HG02763 (cell line): ENCODE results near the gene USP12.

Experiments used
- ATAC-seq: cut with Tn5 transposase; IDR thresholded peaks from one replicate; pipeline ENCODE4 v1.9.1; 2021; ENCODE audit warnings: mild to moderate bottlenecking, moderate library complexity; ENCODE audit not compliant: unreplicated experiment

USP12 gene

DNA sequence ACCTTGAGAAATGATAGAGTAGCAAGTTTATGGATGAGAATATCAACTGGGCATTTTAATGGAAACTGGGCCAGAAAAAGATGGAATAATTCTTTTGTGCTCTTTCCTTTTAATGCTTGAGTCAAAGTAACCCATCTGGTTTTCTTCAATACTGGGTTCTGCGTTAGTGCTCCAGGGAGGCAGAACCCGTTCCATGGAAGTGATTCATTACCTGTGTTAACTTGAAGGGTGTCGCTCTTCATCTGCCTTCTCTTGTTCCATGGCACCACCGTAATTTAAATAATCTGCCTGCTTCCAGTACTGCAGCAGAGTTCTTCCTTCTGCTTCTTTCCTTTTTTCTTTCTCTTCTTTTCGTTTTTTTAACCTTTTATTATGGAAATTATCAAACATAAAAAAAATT, 14.7 kb upstream of the USP12 start:
- ATAC-seq: no peak

DNA sequence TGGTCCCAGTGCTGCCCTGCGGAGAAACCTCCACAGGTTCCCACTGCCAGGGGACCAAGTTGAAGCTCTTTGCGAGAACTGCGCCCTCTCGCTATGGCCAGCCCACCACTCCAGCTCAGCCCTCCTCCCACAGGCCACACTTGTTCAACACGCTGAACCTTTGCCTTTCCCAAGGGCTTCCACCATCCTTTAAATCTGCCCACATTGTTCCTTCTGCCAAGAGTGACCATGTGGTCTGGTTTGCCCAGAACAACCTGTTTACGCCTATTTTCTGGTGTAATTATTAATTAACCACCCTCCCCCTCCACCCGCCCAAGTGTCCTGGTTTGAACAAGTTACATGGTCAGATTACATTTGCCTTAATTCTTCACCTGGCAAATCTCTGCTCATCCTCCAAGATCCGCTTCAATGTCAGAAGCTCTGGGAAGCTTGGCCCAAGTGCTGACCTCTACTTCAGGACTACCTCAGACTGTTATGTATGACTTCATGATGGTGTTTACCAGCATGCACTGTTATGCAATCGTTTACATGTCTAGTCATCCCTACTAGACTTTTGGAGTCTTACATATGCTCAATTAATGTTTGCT, 12.0 kb upstream of the USP12 start:
- ATAC-seq: no peak

DNA sequence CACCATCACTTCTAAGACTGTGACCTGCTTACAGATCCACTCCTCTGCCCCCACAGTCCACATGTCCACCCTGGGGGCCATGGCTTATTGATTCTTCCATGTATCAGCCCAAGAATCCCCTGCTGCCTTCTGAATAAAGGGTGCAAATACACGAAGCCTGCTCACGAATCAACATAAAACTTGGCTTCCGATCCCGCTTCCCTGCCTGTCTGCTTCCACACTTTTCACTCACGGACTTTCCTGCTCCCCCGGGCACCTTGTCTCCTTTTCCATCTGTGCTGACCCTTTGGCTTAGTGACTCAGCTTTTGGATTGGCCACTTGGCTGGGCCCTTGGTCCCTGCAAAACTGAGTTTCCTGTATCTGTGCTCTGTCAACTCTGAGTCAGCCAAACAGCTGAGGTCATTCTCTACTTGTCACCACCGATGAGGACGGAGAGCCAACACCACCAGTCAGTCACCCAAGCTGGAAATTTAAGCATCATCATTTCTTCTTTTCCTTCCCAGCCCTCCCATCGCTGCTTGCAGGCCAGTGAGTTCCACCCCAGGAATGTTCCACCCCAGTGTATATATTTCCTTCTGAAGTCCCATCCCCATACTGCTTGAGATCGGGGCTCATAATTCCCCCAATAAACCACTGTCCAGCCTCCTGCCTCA, 11.4 kb upstream of the USP12 start:
- no peak for ATAC-seq

- no peak for ATAC-seq
These were observed 10.4 kb upstream of the USP12 start for GRCh38 chr13:27182054-27182453.

DNA sequence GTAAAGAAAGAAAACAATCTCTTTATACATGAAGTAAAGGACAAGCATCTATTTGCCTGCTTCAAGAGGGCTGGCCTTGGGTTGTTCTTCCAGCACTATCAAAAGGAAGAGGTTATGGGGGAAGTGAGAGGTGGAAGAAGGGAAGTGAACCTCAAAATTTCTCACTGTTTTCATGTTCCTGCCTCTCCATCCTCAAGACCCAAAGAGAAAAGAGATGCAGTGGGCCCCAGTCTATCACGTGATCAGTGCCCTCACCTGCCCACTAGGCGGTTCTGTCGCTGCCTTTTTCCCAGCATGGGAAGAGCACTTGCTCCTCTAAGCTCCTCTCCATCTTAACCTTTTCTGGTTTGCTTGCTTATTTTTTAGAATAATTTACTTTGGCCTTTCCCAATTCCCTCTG, 6.2 kb upstream of the USP12 start:
- no peak for ATAC-seq

DNA sequence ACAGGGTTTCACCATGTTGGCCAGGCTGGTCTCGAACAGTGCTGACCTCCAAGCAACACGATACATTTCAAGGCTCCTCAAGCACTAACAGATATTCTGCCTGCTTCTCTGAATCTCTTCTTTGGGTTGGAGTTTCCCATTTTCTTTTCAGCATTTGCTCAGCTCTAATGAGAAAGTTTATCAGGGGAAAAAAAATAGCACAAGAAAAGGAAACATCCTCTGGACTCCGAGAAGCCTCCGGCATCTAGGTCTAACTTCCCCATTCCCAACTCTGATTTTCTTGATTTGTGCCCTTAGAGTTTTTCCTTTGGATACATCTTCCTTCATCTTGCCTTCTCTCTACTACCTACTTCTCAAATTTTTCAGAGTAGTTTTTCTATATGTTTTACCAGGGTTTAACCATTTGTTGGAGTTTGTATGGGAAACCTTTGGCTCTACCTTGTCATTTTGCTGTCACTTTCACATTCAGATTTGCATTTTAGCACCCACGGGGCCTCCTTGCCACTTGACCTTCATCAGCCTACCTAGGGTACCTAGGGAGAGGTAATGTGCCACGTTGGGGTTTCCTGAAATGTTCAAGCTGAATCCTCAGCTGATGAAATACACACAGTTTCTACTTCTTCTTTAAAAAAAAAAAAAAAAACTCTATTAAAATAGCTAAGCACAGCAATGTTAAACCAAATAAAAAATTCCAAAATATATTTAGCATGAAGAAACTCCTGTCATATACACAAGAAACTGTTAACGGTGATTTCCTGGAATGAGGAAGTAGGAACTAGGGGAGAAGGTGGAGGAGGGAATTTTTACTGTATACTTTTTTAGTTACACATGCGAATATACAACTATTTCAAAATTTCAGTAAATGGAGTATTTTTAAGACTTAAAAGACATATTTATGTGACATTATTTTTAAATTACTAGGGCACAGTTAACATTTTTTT, 5.1 kb upstream of the USP12 start:
- no peak for ATAC-seq

- no peak for ATAC-seq
These were observed 3.3 kb upstream of the USP12 start for GRCh38 chr13:27174766-27175455.

DNA sequence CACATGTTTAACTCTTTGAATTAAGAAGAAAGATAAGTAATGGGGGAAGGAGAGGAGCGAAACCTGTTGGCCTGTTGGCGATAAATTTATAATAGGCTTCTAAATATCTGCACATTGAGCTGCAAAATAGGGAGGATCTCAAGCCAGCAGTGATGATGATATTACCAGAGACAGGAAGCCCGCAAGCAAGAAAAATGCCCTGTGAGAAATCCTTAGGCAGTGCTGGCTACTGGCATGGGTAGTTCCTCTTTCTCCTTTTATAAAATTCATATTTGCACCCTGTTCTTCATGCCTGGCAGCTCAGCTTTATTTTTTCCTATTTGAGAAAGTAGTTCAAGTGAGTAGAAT, 858 bp upstream of the USP12 start:
- ATAC-seq: no peak

DNA sequence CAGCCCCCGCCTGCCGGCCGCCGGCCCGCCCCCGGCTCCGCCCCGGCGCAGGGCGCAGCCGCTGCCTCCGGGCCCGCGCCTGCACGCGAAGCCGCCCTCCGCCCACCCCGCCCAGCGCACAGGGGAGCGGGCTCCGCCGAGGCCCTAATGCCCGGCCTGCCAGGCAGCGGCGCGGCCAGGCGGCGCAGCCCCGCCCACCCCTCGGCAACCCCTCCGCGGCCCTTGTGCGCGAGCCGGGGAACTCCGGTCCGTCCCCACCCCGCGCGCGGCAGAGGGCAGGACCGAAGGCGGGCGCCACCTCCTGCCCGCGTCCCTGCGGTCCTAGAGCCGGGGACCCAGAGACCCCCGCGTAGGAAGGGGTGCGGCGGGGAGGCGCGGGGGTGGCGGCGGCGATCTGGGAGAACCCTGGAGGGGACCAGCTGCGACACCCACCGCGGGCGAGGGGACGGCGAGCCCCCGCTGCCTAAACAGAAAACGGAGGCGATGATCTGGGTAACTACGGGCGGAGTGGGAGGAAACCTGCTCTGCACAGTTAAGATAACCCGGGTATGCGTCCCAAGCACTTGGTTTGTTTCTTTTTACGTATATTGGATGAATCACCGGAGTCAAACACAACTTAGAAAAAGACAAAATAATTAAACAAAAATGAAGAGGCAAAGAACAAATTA, 350 bp upstream of the USP12 start:
- peak; percentile 78 for ATAC-seq

DNA sequence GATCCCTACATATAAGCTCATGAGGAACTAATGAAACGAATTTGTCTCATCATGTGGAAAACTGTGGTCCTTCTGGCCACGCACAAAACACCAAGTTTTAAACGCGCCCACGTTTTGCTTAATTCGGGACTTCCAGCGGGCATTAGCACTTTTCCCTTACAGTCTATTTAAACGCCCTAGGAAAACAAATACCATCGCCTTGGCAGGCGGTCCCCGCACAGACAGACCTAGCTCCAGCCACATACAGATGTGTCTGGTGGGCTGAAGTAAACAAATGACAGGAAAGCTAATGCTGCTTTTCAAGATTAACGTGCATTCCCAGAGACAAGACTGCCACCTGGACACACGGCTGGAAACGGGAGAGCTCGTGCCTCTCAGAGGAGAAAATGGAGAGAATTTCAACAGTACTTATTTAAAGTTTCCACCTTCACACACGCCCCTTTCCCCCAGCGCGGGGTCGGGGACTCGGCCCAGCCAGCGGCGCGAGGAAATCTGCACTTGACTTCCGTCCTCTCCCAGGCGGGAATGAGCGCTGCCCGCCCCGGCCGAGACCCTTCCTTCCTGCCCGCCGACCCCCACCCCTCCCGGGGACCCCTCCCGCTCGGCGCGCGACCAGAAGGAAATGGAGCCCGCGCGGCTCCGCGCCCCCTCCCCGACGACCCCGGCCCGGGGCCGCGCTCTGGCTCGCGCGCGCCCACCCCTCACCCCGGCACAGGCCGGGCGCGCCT, 931 bp downstream of the USP12 start:
- ATAC-seq: peak; percentile 5

DNA sequence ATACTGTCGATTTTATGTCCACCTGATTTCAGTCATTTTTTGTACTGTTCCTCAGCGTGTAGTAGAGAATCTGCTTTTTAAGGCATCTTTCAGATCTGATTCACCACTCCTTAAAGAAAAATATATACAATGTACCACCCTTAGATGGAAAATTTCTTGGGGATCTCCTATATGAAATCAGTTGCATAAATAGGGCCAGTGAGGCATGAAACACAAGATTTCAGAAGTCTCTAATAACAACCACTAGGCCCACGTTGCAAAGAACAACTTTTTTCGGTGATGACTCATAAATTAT, 1.4 kb downstream of the USP12 start:
- no peak for ATAC-seq

GRCh38 chr13:27168906-27169657, 2.5 kb downstream of the USP12 start:
- no peak for ATAC-seq

DNA sequence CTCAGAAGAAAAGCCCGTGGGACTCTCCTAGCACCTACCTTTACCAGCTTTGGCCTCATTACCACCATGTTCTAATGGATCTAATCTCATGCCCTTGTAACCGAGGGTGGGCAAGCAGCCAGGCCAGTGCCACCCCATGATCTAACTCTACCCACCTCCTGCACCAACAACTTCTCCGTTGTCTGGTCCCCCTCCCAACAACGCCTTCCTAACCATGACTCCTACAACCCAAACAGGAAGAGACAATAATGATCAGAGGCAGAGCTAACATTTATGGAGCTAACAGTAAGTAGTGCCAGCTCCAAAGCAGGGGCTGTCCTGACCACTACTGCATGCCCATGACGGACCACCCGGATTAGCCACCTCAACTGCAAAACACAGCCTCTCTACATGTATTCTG, 3.5 kb downstream of the USP12 start:
- no peak for ATAC-seq

DNA sequence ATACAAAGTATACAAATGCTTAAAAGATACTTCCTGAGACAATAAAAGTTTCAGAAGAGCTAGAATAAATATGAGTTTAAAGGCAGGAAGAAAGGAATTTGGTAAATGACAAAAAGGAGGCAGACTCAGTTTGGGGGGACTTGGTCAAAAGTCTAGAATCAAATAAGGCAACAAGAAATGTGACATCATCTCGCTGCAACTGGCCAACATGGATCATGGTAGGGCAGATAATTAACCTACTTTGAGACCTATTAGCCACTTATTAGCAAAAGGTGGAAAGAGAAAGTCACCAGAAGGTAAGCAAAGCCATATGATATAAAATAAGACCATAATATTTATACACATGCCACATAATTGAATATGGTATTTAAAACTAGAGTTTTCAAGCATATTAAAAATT, 5.3 kb downstream of the USP12 start:
- ATAC-seq: no peak

DNA sequence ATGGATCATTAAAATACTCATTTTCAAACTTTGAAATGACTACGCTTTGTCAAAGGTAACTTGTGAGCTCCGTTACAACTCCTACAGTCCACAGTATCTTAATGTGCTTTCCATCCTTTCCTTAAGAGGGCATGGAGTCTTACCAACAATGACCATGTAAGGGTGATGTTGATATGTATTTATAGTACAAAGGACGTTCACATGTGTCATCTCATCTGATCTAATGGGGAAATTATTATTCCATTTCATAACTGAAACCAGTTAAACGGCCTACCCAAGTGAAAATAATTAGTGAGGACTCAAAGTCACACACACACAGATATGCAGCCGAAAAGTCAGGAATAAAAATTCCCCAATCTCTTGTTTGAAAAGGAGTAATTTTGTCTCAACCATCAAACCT, 9.6 kb downstream of the USP12 start:
- no peak for ATAC-seq

DNA sequence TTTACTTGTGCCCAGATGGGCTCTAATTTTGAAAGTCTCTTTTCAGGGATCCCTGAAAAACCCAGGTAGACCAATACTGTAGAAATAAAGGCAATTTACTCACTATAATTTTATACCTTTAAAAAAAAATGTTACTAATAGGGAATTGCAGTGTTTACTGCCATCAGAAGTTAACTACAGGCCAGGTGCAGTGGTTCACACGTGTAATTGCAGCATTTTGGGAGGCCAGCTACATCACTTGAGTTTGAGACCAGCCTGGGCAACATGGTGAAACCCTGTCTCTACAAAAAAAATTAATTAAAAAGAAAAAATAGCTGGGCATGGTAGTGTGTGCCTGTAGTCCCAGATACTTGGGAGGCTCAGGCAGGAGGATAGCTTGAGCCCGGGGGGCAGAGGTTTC, 10.2 kb downstream of the USP12 start:
- no peak for ATAC-seq

GRCh38 chr13:27160657-27161295, 10.8 kb downstream of the USP12 start:
- no peak for ATAC-seq

DNA sequence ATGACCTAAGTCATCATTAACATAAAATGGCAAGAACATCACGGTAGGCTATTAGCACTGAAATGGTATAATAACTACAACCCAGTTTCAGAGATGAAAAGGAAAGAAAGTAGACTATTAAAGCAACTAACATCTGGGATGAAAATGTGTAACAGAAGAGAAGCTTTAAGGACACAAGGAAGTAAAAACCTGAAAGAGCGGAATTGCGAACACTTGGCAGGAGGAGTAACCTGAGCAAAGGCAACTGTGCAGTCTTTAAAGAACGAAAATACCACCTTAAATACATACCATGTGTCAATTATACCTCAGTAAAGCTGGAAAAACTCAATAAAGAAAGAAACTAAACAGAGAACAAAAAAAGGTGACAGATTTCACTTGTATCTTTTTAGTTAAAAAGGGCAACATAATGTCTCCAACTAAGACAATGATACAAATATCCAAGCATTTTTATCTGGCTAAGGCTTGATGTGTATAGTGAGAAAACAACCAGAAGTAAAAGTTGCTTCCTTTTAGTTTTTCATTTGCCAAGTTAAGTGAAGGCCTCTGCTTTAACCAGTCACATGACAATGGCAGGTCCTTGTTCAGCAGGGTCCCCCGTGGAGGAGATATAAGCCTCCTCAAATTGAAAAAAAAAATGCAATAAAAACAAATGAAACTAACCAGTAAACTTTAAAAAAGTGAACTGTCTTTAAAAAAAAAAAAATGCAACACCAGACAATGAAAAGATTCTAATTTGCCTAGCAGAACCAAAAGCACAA, 11.6 kb downstream of the USP12 start:
- ATAC-seq: no peak

DNA sequence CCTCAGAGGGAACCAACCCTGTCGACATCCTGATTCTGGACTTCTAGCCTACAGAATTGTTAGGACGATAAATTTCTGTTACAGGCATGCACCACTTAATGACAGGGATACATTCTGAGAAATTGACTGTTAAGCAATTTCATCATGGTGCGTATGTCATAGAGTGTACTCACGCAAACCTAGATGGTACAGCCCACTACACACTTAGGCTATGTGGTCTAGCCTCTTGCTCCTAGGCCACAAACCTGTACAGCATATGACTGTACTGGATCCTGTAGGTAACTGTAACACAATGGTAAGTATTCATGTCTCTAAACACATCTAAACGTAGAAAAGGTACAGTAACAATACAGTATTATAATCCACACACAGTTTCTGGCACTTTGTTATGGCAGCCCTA, 13.3 kb downstream of the USP12 start:
- no peak for ATAC-seq
